Measurements from ENCODE around the gene CAPN2. TPM values are rescaled to one million over a fixed set of nuclear protein-coding genes. Genes with fewer than 3 reads are reported as not detected.
A peak's percentile ranks its signal among the peaks of the same experiment; 100 is the strongest.
"Not testable (repeated sequence)": the region's sequence is repeated elsewhere in the genome, so short reads cannot be mapped to it uniquely, and the experiment has no call there.

CAPN2 gene
- total RNA-seq, 1 experiment from 2014 or later: 47.9 TPM

GRCh38 chr1:223716302-223716862 lies 4.0 kb downstream of the CAPN2 start:
- no peak for DNase-seq (ENCODE audit: low spot score)

- no peak for DNase-seq (ENCODE audit: low spot score)
Observed at GRCh38 chr1:223717123-223717522, 4.8 kb downstream of the CAPN2 start.

DNA sequence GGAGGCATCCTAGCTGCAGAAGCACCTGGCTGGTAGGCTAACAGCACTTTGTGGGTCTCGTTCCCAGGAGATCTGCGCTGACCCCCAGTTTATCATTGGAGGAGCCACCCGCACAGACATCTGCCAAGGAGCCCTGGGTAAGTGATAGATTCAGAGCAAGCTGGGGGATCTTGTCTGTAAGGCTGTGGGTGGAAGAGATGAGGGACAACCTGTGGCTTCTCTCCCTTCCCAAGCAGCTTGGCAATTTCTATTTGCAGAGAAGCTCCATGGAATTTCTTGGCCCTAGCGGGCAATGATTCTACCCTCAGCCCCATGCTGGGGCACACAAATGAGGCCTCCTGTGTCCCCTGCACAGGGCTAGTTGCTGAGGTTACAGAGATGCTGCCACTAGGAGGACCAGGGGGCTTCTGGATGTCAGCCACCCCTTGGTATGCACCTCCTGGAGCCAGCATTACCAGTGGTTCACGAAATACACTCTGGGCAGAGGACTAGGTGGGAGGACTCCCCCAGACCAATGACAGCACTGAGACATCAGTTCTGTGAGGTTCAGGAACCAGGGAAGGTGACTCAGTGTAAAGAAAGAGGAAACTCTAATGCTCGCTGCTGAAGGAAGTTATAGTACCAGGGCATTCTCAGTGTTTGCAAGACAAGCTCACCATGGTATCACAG lies 5.5 kb downstream of the CAPN2 start:
- no peak for DNase-seq (ENCODE audit: low spot score)

DNA sequence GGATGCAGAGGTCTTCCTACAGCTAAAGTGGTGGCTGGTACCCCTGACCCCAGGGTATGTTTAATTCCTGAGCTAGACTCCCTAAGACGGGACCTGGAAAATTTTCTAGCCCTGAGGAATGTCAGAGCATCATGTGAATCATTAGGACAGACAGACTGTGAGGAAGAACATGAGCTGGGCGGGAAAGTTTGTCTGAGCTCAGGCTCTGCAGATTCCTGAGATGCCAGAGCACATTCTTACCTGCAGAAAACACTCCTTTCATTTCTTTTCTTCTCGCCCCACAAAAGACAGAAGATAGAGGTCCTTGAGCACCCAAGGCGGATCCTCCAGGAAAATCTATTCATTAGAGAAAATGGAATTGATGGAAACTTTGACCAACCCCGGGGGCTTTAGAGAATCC lies 6.5 kb downstream of the CAPN2 start:
- no peak for DNase-seq (ENCODE audit: low spot score)

DNA sequence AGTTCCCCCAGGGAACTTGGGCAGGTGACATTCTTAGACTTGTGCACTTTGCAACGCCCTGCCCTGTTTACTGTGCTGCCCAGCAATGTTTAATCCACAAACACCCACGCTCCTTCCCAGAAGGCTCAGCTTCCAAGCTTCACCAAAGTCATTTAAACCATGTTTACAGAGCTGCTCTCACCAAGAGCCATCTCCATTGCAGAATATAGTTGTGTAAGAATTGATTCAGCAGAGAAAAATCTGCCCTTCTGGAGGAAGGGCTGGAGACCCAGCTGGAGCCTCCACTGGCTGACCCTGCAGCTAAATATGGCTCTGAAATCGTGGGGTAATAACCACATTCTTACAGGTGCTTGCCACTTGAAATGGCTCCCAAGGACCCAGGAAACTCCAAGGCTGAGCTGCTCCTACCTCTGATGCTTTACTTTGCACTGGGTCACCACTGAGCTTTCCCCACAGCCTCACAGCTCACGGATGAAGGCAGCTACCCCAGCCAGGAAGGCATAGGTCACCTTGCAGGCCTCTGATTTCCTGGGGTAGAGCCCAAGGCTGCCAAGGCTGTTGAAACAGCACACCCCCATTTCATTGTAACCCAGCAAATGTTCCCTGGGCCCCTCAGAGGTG lies 8.7 kb downstream of the CAPN2 start:
- DNase-seq (ENCODE audit: low spot score): peak; percentile 41

GRCh38 chr1:223721658-223722607 lies 9.6 kb downstream of the CAPN2 start:
- no peak for DNase-seq (ENCODE audit: low spot score)

DNA sequence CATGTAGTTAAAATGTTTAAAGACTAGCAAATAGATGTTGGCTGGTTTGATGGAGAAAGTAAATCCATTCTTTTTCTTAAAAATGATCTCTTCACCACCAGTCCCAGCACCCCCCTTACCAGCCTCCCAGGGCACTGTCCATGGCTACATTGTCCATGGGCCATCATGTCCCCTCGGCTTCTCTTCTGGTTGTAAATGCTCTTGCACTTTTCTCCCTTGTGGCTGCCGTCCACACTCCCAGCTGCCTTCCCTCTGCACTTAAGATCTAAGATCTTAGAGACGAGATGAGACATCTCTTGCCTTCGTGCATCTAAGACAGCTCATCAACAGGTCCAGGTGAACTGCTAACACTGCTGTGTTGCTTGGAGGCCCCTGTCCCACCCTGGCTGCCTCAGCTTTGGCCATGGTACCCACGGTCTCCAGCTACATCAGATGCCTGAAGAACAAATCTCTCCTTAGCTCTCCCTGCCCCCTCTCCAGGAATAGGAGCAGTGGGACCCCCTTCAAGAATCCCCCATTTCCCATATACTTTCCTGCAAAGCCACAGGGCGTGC lies 11.1 kb downstream of the CAPN2 start:
- DNase-seq (ENCODE audit: low spot score): no peak

GRCh38 chr1:223724376-223724775 lies 12.0 kb downstream of the CAPN2 start:
- no peak for DNase-seq (ENCODE audit: low spot score)

GRCh38 chr1:223725578-223725977 lies 13.2 kb downstream of the CAPN2 start:
- DNase-seq (ENCODE audit: low spot score): no peak

DNA sequence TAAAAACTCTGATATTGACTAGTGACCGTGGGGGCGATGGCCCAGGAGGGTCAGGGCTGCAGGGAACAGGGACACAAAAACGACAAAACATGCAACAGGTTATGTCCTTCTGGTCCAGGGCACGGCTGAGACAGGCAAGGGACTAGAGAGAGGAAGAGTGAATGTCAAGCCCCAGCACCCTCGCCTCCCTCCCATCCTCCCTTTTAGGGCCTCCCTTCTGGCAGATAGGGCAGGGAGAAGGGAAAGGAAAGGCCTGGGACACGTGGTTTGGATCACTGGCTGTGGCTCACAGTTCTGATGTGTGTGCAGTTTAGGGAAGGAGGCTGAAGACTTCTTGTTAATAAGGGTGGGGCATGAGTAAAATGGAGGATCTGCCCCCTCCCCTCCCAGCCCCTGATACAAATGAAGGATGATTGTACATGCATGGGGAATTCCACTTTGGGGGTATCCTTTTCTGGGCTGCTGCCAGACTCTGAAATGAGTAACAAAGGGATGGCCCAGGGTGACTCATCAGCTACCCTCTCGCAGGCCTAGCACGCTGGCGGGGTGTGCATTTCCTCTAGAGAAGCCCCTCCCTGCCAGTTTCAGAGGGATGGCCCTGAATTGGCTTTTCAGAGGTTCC lies 14.2 kb downstream of the CAPN2 start:
- peak; percentile 86 for DNase-seq (ENCODE audit: low spot score)

GRCh38 chr1:223727541-223727940 lies 15.2 kb downstream of the CAPN2 start:
- no peak for DNase-seq (ENCODE audit: low spot score)

GRCh38 chr1:223729906-223730305 lies 17.6 kb downstream of the CAPN2 start:
- no peak for DNase-seq (ENCODE audit: low spot score)

DNA sequence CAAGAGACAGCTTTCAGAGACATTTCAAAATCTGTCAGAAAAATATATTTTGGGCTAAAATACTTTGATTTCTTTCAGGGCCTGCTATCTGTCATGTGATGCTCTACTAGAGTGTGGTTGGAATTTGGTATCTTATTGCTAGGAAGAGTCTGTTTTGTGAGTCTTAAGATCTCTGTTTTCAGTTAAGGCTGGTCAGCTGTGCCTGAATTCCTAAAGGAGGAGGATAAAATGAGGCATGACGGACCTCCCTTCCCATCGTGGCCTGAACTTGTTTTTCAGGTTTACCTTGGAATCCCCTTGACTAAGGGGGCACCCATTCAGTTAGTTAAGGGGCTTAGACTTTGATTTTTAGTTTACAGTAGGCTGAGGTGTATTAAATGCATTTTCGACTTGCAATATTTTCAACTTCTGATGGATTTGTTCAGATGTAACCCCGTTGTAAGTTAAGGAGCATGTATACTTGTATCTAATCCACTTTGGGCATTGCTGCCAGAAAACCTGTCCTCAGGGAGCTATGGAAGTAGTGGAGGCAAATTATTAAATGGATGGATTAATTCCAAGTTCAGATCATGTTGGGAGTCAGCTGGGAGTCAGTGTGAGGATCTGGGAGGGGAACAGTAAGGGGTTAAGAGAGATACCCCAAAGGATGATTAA lies 18.3 kb downstream of the CAPN2 start:
- DNase-seq (ENCODE audit: low spot score): no peak

DNA sequence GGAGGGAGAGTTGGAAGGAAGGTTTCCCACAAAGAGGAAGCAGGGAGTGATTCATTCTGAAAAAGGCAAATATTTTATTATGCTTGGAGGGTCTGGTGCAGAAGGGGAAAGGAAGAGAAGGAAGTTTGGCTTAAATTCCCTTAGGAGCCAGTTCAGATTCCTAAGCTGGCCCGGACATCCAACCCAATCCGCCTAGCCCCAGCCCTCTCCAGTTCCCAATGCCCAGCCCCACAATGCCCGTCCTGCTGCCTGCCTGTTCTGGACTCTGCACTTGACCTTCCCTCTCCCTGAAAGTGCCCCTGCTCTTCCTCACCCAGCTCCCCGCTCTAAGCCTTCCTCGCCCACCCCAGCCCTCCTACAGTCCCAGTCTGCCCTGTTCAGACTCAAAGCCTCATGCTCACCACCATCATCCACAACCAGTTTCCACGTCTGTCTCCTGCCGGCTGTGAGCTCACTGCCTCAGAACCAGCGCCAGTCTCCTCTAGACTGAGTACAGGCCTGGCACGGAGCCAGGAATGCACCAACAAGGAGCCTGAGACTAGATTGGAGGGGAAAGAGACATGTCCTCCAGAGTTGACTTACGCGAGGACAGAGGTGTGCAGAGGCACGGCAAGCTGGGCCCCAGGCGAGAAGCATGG lies 18.9 kb downstream of the CAPN2 start:
- DNase-seq (ENCODE audit: low spot score): no peak

- DNase-seq (ENCODE audit: low spot score): no peak
Observed at GRCh38 chr1:223732993-223733798, 20.9 kb downstream of the CAPN2 start.

DNA sequence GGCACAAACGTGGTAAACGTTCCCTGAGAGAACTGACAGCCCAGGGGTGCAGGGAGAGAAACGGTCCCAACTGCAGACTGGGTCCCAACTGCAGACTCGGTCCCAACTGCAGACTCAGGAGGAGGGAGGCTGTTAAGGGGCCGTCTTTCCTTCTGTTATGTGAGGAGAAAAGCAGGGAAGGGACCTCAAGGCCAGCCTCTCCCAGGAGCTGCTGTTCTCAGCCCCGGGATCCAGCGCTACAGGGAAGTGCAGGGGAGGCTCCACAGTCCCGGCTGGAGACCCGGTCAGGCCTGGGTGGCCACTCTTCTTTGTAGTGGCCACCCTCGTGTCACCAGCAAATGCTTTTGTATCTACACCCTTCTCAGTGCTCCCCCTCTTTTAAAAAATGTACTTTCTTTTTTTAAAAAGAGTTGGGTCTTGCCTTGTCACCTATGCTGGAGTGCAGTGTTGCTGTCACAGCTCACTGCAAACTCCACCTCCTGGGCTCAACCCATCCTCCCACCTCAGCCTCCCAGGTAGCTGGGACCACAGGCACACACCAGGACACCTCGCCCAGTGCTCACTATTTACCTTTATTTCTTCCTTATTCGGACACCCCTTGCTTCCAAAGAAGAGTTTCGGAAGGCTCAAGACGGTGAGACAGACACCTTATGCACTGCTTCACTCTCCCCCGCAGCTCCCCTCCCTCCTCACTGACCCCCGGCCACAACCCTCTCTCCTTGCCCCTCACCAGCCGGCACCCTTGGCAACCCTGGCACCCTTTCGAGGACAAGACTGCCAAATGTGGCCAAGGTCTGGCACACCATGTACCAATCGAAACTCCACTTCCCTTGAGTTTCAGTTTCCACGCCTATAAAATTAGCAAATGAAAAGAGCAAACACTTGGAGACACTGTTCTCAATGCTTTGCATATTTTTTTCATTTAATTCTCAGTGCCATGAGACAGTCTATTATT lies 21.8 kb downstream of the CAPN2 start:
- no peak for DNase-seq (ENCODE audit: low spot score)

- not testable (repeated sequence) for DNase-seq (ENCODE audit: low spot score)
Observed at GRCh38 chr1:223736638-223737037, 24.3 kb downstream of the CAPN2 start.

GRCh38 chr1:223737342-223737741 lies 25.0 kb downstream of the CAPN2 start:
- no peak for DNase-seq (ENCODE audit: low spot score)
